HG02981 (cell line): ENCODE data around the gene HIBADH.
"Not testable (repeated sequence)": the region's sequence is repeated elsewhere in the genome, so short reads cannot be mapped to it uniquely, and the experiment has no call there.

Source experiments
- ATAC-seq: cut with Tn5 transposase; IDR thresholded peaks from one replicate; pipeline ENCODE4 v1.9.1; 2021; ENCODE audit warnings: mild to moderate bottlenecking, moderate library complexity; ENCODE audit not compliant: unreplicated experiment

The HIBADH gene

DNA sequence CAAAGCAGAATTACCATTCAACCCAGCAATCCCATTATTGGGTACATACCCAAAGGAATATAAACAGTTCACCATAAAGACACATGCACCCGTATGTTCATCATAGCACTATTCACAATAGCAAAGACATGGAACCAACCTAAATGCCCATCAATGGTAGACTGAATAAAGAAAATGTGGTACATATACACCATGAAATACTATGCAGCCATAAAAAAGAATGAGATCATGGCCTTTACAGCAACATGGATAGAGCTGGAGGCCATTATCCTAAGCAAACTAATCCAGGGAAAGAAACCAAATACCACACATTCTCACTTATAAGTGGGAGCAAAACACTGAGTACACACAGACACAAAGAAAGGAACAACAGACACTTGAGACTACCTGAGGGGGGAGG, 23.6 kb downstream of the HIBADH start:
- ATAC-seq: not testable (repeated sequence)

DNA sequence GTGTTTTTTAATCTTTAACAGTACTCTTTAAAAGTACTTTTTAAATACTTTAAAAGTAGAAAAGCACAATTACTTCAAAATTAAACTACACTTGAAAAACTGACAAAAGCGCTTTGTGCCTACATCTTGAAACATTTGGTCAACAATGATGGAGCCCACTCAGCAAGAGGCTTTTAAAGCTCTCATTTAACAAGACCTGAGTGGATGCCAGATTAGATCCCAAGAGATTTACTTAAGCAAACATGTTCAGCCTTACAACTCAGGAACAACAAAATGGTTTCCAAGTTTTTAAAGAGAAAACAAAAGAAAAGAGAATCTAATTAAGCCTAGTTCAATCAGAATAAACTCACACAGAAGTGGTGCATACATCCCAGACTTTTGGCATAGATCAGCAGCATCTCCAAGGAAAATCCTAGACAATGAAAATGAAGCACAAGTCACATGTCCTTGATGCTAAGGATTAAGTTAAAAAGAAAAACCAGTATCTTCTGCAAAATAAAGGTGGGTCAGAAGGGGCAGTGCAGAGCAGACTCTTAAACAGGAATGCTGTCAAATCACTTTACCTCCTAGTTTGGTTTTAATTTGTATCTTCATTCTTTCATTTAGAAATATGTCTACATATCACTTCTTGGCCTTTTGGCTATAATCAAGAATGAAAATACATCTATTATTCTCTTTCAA, 26.2 kb downstream of the HIBADH start:
- ATAC-seq: no peak

DNA sequence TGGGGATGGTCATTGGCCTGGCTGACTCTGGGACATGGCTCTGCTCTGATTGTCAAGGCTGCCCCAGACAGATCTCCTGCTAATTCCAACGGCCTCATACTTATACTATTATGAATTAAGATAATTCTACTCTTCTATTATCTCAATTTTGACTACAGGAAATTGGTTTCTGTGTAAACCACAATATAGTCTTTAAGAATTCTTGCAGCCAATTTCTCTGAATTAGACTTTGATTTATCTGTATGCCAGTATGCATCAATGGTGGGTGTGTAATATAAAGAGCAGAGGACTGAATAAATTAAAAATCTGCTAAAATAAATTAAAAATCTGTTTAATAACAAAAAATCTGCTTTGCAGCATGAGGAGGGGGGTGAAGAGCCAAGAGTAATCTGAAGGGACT, 27.0 kb downstream of the HIBADH start:
- no peak for ATAC-seq

GRCh38 chr7:27634671-27635493, 27.8 kb downstream of the HIBADH start:
- ATAC-seq: no peak

GRCh38 chr7:27633062-27633461, 29.6 kb downstream of the HIBADH start:
- no peak for ATAC-seq

- ATAC-seq: no peak
These were observed 31.3 kb downstream of the HIBADH start for GRCh38 chr7:27631391-27631790.

DNA sequence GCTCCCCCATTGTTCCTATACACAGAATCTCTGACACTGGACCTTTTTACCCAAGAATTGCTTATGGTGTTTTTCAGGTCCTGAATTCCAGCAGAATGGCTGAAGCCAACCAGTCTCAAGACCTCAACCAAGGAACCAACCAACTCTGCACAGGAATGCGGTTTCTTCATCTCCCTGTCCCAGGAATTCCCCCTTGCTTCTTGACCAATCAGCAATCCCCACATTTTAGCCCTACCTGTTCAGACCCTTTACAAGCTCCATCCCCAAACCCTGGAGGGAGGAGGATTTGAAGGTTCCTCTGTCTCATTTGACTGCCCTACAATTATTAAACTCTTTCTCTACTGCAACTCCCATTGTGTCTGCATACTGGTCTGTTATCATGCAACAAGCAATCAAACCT, 35.5 kb downstream of the HIBADH start:
- ATAC-seq: no peak

GRCh38 chr7:27619492-27619891, 43.2 kb downstream of the HIBADH start:
- ATAC-seq: no peak

DNA sequence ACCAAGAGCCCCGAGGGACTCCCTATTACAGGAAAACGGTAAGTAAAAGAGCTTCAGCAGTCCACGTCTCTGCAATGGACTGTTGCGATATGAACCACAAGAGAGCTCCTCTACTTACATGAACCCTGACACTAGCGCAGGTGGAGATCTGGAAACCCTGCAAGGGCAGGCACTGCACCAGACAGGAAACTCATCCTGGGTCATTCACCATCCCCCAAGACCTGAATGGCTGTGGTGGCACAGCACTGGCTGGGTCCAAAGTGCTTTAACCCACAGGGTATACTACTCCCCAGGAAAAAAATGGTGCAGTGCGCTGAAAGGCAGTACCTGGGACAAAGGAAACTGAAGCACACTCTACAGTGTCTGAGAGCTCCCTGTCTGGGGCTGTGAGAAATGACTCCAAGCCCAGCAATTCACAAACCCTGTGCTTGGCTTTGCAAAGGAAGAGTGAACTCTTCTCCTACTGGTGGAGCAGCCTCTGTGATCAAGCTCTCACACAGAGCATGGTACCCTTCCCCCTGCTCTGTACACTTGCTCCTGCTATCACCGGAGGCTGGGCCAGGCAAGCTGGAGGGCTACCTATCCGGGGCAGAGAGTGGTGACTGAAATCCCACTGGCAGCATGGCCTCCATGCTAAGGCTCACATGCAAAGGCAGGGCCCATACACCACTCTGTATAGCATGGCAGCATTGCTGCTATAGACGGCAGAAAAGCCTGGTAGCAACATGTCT, 44.9 kb downstream of the HIBADH start:
- no peak for ATAC-seq

DNA sequence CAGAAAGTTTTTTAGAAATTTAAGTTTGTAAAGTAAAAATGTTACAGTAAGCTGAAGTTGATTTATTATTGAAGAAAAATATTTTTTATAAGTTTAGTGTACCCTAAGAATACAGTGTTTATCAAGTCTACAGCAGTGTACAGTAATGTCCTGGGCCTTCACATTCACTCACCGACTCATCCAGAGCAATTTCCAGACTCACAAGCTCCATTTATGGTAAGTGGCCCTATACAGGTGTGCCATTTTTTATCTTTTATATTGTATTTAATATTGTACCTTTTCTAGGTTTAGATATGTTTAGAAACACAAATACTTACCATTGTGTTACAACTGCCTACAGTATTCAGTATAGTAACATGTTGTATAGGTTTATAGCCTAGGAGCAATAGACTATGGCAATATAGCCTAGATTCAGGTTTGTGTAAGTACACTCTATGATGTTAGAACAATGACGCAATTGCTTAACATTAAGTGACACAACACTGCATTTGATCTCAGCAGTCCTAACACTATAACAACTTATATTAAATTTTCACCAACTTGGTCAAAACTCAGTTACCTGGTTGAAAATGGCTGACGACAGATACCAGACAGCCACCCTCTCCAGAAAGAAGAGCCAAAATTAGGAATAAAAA, 45.7 kb downstream of the HIBADH start:
- ATAC-seq: no peak

DNA sequence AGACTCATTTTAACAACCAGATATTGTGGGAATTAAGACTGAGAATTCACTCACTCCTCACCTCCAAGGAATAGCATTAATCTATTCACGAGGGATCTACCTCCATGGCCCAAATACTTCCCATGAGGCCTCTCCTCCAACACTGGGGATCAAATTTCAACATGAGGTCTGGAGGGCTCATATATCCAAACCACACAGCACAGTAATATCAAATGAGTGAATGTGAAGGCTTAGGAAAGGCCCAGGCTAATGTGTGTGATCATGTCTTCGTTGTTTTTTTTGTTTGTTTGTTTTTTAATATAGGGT, 46.5 kb downstream of the HIBADH start:
- no peak for ATAC-seq

- ATAC-seq: no peak
These were observed 47.1 kb downstream of the HIBADH start for GRCh38 chr7:27615420-27616185.

- no peak for ATAC-seq
These were observed 48.6 kb downstream of the HIBADH start for GRCh38 chr7:27614095-27614494.

DNA sequence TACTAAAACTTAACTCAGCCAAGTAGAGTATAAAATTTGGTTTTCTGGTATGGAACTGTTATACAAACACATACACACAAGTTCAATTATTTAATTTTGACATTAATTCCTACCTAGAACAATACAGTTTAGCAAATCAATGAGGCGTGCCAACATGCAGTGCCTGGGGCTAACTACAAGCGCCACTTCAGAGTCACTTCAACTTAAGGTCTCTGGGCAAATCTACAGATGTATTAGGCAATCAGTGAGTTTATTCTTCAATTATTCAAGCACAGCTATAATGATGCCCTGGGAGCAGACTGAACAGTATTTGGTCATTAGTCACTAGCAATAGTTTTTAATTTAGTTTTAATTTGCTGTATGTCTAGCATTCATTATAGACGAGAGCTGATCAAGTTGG, 51.6 kb downstream of the HIBADH start:
- no peak for ATAC-seq

DNA sequence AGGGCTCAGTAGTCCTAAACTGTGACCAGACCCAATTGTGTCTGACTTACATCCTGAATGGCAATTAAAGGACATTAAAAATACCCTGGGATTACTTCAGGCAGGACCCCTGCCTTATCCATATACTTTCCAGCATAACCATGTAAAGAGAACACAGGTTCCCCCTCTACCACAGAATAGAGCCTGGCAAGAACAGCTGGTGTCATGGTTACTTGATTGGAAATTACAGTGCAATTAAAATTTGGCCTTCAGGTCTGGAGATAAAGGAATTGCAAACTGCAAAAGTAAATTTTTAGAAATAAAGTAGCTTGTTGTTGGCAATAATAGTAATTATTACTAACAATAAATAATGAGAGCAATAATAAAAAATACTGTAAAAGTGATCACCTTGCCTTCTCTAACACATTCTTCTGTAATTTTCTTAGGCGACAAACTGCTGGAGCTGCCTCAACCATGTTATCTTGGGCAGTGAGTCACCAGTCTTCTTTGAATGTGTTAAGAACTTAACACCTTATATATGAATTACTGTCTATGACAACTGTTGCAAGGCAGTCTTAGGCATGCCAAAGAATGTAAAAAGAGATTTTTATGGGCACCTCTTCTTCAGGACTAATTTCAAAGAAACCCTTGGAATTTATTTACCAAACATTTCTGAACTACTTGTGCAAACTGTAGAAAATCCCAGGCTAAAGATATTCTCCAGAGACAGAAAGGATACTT, 53.7 kb downstream of the HIBADH start:
- no peak for ATAC-seq

DNA sequence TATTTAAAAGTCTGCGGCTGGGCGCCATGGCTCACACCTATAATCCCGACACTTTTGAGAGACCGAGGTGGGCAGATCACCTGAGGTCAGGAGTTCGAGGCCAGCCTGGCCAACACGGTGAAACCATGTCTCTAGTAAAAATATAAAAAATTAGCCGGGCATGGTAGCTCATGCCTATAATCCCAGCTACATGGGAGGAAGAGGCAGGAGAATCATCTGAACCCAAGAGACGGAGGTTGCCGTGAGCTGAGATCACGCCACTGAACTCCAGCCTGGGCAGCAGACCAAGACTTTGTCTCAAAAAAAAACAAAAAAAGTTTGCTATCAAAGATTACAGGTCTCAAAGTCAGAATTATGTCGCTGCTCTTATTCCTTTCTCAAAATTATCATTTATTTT, 55.5 kb downstream of the HIBADH start:
- no peak for ATAC-seq

DNA sequence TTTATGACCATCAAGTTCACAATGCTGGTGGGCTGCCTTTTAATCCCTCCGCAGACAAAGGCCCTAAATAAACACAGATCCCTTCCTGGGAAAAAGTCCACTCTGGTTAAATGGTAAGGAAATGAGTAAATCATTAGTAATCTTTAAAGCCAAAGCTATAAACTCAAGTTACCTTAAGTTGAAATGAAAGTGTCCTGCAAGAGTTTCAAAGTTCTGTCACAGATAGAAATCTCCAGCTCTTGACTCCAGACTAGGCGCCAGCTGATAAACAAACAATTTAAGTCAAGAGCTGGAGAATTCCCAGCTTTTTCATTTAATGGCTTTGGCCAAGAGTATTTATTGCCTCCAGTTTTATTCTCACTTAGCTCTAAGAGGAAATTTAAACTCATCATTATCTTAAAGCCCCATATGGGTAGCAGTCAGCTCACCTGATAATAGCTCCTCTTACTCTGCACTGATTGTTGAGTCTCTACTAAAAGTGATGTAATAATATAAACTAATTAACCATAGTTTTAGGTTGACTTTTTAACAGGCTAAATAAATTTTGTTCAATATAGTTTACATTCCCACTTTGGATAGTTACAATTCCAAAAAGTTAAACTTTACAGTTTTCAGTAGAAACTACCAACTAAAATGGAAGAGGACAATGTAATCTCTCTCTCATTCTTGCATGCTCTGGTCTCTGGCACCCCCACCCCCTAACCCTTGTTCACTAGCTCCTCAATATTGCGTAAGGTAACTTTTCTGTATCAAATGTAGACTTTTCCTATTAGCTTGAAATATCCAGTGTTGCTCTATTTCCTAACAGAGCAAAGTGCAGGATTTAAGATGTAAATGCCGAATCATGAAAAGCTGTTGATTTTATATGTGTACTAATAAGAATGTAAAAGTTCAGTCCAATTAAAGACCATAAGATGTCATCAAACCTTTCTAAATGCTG, 56.1 kb downstream of the HIBADH start:
- no peak for ATAC-seq

DNA sequence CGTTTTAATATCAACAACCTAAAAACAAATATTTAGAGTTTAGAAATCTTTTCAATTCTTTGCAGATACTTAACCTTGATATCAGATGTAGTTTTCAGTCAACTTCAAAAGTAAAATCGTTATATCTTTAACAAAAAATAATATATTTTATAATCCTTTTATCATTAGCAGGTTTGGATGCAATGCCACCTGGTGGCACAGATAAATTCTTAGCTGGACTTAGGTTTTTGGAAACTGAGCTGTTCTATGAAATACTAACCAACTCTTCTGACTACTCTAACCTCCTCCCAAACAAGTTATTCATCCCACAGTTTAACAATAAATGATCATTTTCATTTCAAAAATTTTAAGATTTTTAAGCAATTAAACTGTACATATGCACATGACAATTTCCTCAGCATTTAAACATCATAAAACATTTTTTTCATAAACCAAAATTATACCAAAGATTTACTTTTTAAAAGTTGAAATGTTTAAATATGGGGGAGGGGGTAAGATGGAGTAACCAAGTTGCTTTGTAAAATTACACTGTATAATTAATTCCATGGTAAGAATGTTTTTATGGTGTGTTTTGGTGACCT, 56.9 kb downstream of the HIBADH start:
- no peak for ATAC-seq

GRCh38 chr7:27605283-27605682, 57.4 kb downstream of the HIBADH start:
- ATAC-seq: no peak
